Midbrain (tissue), 1 donor: Measurements from ENCODE around the gene PATJ.
"Not testable (repeated sequence)": the region's sequence is repeated elsewhere in the genome, so short reads cannot be mapped to it uniquely, and the experiment has no call there.

Experiments
- DNase-seq: peaks from one replicate; lab custom pipeline; 2025; lab: John Stamatoyannopoulos, UW

Gene PATJ

GRCh38 chr1:61828805-61829204, 86.5 kb downstream of the PATJ start:
- no peak for DNase-seq

DNA sequence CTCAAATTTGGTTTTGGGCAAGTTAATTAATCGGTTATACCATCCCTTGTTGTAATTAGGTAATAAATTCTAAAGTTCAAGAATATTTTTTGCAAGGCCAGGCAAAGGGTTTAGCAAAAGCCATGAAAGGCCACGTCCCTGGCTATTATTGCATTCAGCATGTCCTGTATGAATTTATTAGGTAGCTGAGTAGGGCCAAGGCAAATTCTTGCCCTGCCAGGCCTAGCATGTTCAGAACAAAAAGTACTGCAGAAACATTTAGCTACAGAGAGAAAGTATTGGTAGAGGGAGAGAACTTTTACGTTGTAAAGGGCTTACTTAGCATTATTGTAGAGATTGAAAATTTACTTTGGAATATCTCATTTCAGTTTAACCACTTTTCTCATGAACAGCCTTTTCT, 94.4 kb downstream of the PATJ start:
- DNase-seq, result no peak

DNA sequence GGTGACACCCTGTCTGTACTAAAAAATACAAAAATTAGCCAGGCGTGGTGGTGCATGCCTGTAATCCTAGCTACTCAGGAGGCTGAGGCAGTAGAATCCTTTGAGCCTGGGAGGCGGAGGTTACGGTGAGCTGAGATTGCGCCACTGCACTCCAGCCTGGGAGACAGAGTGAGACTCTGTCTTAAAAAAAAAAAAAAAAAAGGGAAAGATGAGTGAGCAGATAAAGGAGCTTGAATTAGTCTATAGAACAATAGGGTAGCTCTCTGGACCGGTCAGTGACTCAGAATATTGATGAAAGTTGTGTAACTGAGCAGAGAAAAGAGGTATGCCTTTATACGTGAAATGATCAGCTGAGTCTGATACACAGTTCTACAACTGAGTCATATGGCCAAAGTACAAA, 95.3 kb downstream of the PATJ start:
- not testable (repeated sequence) for DNase-seq

DNA sequence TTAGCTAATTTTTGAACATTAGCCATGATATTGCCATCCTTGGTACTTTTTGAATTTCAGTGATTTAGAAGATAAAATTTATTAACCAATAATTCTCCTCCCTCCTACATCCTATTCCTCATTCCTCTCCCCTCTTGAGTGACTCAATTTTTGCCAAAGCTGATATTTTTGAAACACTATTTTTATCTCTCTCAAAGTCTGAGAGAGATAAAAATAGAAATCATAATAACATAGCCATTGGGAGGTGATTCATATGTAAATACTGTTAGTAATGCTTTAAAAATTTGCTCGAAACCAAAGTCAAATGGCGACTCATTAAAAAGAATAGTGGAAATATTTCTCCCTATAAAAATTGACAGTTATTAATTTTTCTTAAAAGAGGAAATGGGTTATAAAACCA, 97.4 kb downstream of the PATJ start:
- no peak for DNase-seq

- no peak for DNase-seq
Measured at GRCh38 chr1:61842036-61842435, 99.8 kb downstream of the PATJ start.

DNA sequence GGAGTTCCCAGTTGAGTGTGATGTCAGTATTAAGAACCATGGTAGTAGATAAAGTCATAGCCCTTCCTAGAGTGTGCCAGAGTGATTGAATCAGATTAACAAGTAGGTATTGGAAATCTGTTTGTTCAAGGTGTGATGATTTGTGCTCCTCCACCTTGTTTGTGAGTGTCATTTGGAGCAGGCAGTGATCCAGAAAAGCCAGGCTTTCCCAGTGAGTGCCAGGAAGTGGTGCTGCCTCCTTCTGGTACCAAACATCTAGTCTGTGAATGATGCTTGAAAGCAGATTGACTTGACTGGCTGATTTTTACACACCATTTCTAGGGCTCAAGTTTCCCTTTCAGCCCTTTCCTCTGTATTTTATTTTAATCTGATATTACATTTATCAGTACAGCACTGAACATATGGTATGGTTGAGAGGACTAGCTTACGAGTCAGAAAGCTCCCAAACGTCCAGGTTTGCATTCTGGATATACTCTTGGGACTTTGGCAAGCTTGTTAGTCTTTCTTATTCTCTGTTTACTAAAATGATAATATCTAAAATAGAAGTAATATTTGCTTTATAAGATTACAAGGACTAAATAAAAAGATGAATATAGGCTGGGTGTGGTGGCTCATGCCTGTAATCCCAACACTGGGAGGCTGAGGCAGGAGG, 100.7 kb downstream of the PATJ start:
- DNase-seq, result no peak

- DNase-seq, result no peak
Measured at GRCh38 chr1:61844006-61844405, 101.7 kb downstream of the PATJ start.

- DNase-seq, result not testable (repeated sequence)
Measured at GRCh38 chr1:61844664-61845063, 102.4 kb downstream of the PATJ start.

GRCh38 chr1:61851235-61851634, 109.0 kb downstream of the PATJ start:
- no peak for DNase-seq

DNA sequence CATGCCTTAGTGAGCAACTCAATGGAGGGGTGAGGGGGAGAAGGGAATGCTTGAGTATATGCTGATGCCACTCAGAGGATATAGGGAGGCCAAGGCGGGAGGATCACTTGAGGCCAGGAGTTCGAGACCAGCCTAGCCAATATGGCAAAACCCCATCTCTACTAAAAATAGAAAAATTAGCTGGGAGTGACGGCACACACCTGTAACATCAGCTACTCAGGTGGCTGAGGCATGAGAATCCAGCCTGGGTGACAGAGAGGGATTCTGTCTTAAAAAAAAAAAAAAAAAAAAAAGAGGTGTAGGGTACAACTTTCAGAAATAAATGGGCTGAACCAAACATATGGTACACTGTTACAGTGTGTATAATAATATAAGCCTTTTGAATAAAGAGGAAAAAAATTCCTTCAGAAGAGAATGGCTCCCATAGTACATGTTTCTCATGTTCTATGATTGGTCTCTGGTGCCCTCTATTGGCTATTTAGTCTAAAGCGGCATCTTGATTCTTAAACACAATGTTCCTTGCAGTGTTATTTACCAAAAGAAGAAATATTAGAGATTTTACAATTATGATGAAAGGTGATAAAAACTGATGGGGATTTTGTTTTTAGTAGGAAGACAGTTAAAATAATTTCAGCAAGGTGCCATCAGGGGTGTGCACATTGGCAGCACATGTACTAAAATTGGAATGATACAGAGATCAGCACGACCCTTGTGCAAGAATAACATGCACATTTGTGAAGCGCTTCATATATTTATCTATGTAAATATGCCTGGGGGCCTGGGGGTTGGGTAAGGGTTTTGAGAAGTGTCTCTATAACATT, 109.8 kb downstream of the PATJ start:
- peak; percentile 70 for DNase-seq

GRCh38 chr1:61852670-61853015, 110.4 kb downstream of the PATJ start:
- no peak for DNase-seq

GRCh38 chr1:61853583-61853982, 111.3 kb downstream of the PATJ start:
- DNase-seq, result peak; percentile 14

DNA sequence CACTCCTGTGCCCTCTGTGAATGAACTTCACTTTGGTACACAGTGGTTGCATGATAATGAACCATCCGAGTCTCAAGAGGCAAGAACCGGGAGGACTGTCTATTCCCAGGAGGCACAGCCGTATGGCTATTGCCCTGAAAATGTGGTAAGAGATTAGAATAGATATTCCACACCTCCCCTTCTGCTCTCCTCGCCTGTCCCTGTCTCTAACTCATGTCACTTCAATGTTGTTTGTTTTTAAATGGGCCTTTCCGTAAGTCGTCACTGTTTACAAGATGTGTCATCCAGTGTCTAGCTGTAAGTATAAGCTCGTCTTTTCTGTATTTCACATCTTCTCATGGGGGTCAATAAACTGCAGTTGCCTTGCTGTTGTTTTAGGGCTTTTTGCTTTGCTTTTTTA, 122.2 kb downstream of the PATJ start:
- no peak for DNase-seq

GRCh38 chr1:61865646-61866220, 123.5 kb downstream of the PATJ start:
- DNase-seq, result no peak

DNA sequence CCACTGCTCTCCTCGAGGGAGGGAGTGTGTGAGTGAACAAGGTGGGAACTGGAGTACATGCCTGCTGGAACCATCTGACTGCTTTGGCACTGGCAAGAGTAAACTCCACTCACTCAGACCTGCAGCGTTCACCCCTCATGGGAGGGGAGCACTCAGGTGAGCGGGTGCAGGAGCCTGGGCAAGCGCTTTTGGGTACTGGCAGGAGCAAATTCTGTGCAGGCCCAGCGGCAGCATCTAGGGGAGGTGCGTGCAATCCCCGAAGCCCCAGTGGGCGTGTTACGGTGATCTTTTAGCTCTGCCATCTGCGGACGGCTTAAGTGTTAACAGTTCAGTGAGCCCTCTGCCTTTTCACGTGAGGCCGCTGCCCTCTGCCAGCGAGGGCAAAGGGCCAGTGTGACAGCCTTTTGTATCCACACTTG, 127.4 kb downstream of the PATJ start:
- no peak for DNase-seq

DNA sequence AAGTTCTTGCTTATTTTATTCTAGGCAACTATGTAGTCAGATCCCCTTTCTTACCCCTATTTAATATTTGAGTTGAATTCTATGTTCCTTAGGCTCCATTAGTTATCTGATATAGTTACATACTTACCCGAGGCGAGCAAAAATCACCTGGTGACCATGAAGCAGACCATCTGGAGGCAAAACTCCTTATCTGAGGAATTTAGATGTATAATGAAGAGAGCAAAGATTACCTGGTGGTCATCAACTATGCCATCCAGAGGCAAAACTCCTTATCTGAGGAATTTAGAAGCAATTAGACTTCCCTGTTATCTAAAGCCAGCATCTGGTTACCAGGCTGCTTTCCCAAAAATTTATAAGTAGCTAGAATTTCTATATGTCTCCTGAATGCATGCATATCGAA, 129.9 kb downstream of the PATJ start:
- DNase-seq, result no peak

DNA sequence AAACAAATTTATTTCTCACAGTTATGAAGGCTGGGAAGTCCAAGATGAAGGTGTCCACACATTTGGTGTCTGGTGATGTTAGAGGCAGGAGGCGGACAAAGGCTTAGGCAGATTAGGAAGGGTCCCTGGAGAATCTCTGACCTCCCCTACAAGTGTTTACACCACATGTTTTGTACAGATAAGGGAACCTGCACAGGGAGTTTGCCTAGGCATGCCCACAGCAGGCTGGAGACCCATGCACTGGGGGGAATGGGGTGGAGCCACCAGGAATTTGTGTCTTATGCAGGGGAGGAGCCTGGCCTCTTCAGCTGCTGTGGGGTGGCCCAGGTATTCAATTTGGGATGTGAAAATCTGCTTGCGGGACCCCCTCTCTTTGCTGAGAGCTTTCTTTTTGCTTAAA, 131.3 kb downstream of the PATJ start:
- no peak for DNase-seq

GRCh38 chr1:61873994-61874393, 131.7 kb downstream of the PATJ start:
- DNase-seq, result no peak

DNA sequence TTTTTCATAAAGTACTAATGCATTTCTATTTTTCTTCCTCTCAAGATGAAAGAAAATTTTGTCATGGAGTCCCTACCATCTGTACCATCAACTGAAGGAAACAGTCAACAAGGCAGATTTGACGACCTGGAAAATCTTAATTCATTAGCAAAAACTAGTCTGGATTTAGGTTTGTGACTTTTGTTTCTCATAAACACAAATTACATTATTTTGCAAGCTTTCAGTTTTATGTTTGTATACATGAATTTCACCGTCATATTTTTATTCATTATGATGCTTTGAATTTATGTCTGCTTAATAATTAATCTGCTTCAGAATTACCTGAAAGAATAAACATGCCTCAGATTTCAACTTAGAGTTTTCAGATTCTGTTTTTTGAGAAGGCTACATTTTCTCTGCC, 132.9 kb downstream of the PATJ start:
- DNase-seq, result no peak

- not testable (repeated sequence) for DNase-seq
Measured at GRCh38 chr1:61879887-61880474, 137.7 kb downstream of the PATJ start.

DNA sequence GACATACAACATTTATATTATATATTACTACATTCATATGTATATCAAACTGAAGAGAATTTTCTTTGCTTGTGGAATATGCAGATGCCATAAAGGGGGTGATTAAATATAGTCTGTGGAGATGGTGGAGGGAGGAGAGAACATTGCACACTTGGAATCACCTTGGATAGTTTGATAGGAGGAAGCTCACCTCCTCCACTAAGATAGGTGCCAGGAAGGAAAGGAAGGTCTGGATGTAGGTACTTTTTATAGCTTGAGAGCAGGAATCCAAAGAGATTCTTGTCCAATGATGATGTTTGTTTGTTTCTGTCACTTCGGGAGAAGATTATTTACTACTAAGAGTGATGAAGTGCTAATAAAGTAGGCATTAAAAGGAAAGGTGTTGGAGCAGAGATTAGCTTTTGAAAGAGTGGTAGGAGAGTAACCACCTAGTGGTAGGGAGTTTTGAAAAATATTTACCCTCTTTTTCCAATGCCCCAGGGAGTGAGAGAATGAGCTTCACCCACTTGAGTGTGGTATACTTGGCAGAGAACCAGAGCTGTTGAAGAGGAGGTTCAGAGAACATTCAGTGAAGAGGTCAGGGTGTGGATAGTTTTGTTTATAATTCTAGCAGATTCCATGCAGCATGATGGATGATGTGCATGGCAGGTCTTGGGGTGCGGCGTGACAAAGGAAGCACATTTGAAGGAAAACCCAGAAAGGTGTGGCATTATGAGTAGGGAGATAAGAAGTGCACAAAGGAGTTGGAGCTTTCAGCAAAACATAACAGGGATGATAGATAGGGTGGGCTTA, 145.0 kb downstream of the PATJ start:
- no peak for DNase-seq

GRCh38 chr1:61887931-61888564, 145.8 kb downstream of the PATJ start:
- DNase-seq, result no peak
